NCI-H446 treated with DMSO at 0.1 percent for 48 hours (cell line): ENCODE results near the gene DRC3.
"Not testable (repeated sequence)": the region's sequence is repeated elsewhere in the genome, so short reads cannot be mapped to it uniquely, and the experiment has no call there.

Source experiments
- DNase-seq: peaks from one replicate; lab custom pipeline; 2025; lab: John Stamatoyannopoulos, UW

DRC3 gene

GRCh38 chr17:17994271-17995069, 21.8 kb downstream of the DRC3 start:
- no peak for DNase-seq

GRCh38 chr17:17995887-17996286, 23.2 kb downstream of the DRC3 start:
- not testable (repeated sequence) for DNase-seq

- no peak for DNase-seq
Observed at GRCh38 chr17:17998934-17999333, 26.3 kb downstream of the DRC3 start.

- no peak for DNase-seq
Observed at GRCh38 chr17:17999364-18000029, 26.8 kb downstream of the DRC3 start.

GRCh38 chr17:18000030-18000408, 27.4 kb downstream of the DRC3 start:
- no peak for DNase-seq

- no peak for DNase-seq
Observed at GRCh38 chr17:18002171-18002570, 29.5 kb downstream of the DRC3 start.

GRCh38 chr17:18004345-18004744, 31.7 kb downstream of the DRC3 start:
- DNase-seq, result no peak

- DNase-seq, result no peak
Observed at GRCh38 chr17:18004884-18005305, 32.2 kb downstream of the DRC3 start.

GRCh38 chr17:18005496-18005895, 32.8 kb downstream of the DRC3 start:
- DNase-seq, result no peak

- DNase-seq, result no peak
Observed at GRCh38 chr17:18006495-18007239, 34.0 kb downstream of the DRC3 start.

GRCh38 chr17:18008496-18009268, 36.0 kb downstream of the DRC3 start:
- no peak for DNase-seq

- no peak for DNase-seq
Observed at GRCh38 chr17:18009609-18010420, 37.2 kb downstream of the DRC3 start.

- no peak for DNase-seq
Observed at GRCh38 chr17:18011286-18011685, 38.6 kb downstream of the DRC3 start.

- DNase-seq, result no peak
Observed at GRCh38 chr17:18014006-18014405, 41.3 kb downstream of the DRC3 start.

GRCh38 chr17:18015593-18015992, 42.9 kb downstream of the DRC3 start:
- DNase-seq, result no peak

- no peak for DNase-seq
Observed at GRCh38 chr17:18016426-18016825, 43.8 kb downstream of the DRC3 start.

- DNase-seq, result no peak
Observed at GRCh38 chr17:18017958-18018357, 45.3 kb downstream of the DRC3 start.

GRCh38 chr17:18018411-18018921, 45.8 kb downstream of the DRC3 start:
- DNase-seq, result no peak

- DNase-seq, result no peak
Observed at GRCh38 chr17:18019838-18020154, 47.1 kb downstream of the DRC3 start.

- no peak for DNase-seq
Observed at GRCh38 chr17:18020971-18021370, 48.3 kb downstream of the DRC3 start.

GRCh38 chr17:18021372-18021771, 48.7 kb downstream of the DRC3 start:
- no peak for DNase-seq
